K562 (cell line): Measurements from ENCODE around the gene MAST1. TPM values are rescaled to one million over a fixed set of nuclear protein-coding genes. Genes with fewer than 3 reads are reported as not detected.

Source experiments
- E2F3 ChIP-seq: fragments of 250-450 bp; sonication (Bioruptor Pico); IDR thresholded peaks from 2 replicates; pipeline ENCODE4 v1.4.0; 2020; ENCODE audit warnings: mild to moderate bottlenecking
- ELF4 ChIP-seq: fragments of 450-650 bp; formaldehyde crosslinking; IDR thresholded peaks from 2 replicates; pipeline ENCODE4 v1.4.0; 2022; ENCODE audit warnings: missing genetic modification characterization
- JUND ChIP-seq, 2 experiments: IDR thresholded peaks; 2 replicates in 1 of 2; 3 replicates in 1 of 2; pipeline ENCODE4 v1.6.1; 2011; ENCODE audit warnings: borderline replicate concordance in 2 of 2, low read depth in 2 of 2, low read length in 2 of 2, improper control_type of control experiment in 1 of 2, missing biosample characterization in 1 of 2, missing genetic modification characterization in 1 of 2, missing genetic modification reagents in 1 of 2
- MEF2D ChIP-seq: conservative IDR thresholded peaks from 2 replicates; pipeline ENCODE4 v1.6.1; 2016; ENCODE audit warnings: low read depth, missing genetic modification characterization, missing compliant biosample characterization
- NR2C1 ChIP-seq, 2 experiments: fragments of 450-650 bp; IDR thresholded peaks; 2 replicates each; pipeline ENCODE4 v1.6.1; 2017; ENCODE audit warnings: mild to moderate bottlenecking in 2 of 2, antibody characterized with exemption in 1 of 2, inconsistent platforms in 1 of 2, missing compliant biosample characterization in 1 of 2, missing genetic modification characterization in 1 of 2
- NR4A1 ChIP-seq, 2 experiments: fragments of 250-450 bp in 1 of 2; fragments of 450-650 bp in 1 of 2; sonication (Bioruptor Pico) in 1 of 2; IDR thresholded peaks; 2 replicates each; pipeline versions ENCODE4 v1.4.0 to v1.6.1; 2016 to 2020; ENCODE audit warnings: mild to moderate bottlenecking in 2 of 2, missing compliant biosample characterization in 1 of 2, missing genetic modification characterization in 1 of 2, moderate library complexity in 1 of 2
- PHTF2 ChIP-seq: fragments of 250-450 bp; sonication (Bioruptor Pico); IDR thresholded peaks from 2 replicates; pipeline ENCODE4 v1.5.0; 2021; ENCODE audit warnings: mild to moderate bottlenecking
- RBBP5 ChIP-seq: fragments of 200-600 bp; sonication (generic); IDR thresholded peaks from 2 replicates; pipeline ENCODE4 v1.6.1; 2012; ENCODE audit warnings: borderline replicate concordance, mild to moderate bottlenecking, low read length, control low read depth, inconsistent platforms; ENCODE audit not compliant: insufficient read depth, poor library complexity, severe bottlenecking
- SLC30A9 ChIP-seq: fragments of 250-450 bp; sonication (Bioruptor Pico); IDR thresholded peaks from 2 replicates; pipeline ENCODE4 v1.8.0; 2022; ENCODE audit warnings: mild to moderate bottlenecking, moderate library complexity
- TCFL5 ChIP-seq: fragments of 250-450 bp; sonication (Bioruptor Pico); conservative IDR thresholded peaks from 2 replicates; pipeline ENCODE4 v1.6.1; 2021; ENCODE audit warnings: mild to moderate bottlenecking, moderate library complexity, matching md5 sums
- TEAD1 ChIP-seq, 2 experiments: fragments of 450-650 bp in 1 of 2; sonication (generic) in 1 of 2; formaldehyde crosslinking; IDR thresholded peaks; 2 replicates each; pipeline versions ENCODE4 v1.4.0 to v1.8.0; 2020 to 2022; ENCODE audit warnings: mild to moderate bottlenecking in 2 of 2, missing genetic modification reagents in 1 of 2
- ZBTB17 ChIP-seq: fragments of 450-650 bp; formaldehyde crosslinking; IDR thresholded peaks from 2 replicates; pipeline ENCODE4 v1.4.0; 2020; ENCODE audit warnings: mild to moderate bottlenecking
- ZNF354B ChIP-seq: fragments of 250-450 bp; sonication (Bioruptor Pico); IDR thresholded peaks from 2 replicates; pipeline ENCODE4 v1.4.0; 2020
- ZNF445 ChIP-seq: fragments of 250-450 bp; sonication (Bioruptor Pico); IDR thresholded peaks from 2 replicates; pipeline ENCODE4 v1.4.0; 2020; ENCODE audit warnings: low read depth, mild to moderate bottlenecking, moderate library complexity
- ZNF561 ChIP-seq: fragments of 450-650 bp; formaldehyde crosslinking; conservative IDR thresholded peaks from 2 replicates; pipeline ENCODE4 v1.4.0; 2020; ENCODE audit warnings: mild to moderate bottlenecking, moderate library complexity
- ZNF764 ChIP-seq: fragments of 250-450 bp; sonication (Bioruptor Pico); IDR thresholded peaks from 2 replicates; pipeline ENCODE4 v1.4.0; 2020; ENCODE audit warnings: low read depth, mild to moderate bottlenecking, moderate library complexity
- polyA plus RNA-seq, 8 experiments: library from polyadenylated mRNA; depleted of rRNA in 4 of 8; stranded (reverse) in 5 of 8; unstranded in 3 of 8; fragments of >200 nt; fragmentation: Nextera tagmentation in 2 of 8; fragmentation: Illumina TruSeq in 1 of 8; extraction: Ambion mirVana in 2 of 8; extraction: Trizol in 1 of 8; gene quantifications; 2 replicates each; pipeline versions ENCODE4 v1.2.1 to v1.2.3, GENCODE V29; 2011 to 2014; ENCODE audit warnings: inconsistent platforms in 1 of 8, missing spikeins in 1 of 8
- total RNA-seq, 7 experiments: library from RNA; depleted of rRNA in 6 of 7; stranded (reverse); fragments of >200 nt in 6 of 7; fragmentation: Illumina TruSeq in 2 of 7; extraction: Trizol in 2 of 7; gene quantifications; 2 replicates each; pipeline versions ENCODE4 v1.2.1 to v1.2.3, GENCODE V29; 2011 to 2021; ENCODE audit warnings: low replicate concordance in 1 of 7
- TF ChIP-seq, protein P1 (sequence below): fragments of 450-650 bp; formaldehyde crosslinking; IDR thresholded peaks from 2 replicates; pipeline ENCODE4 v1.4.0; 2020; ENCODE audit warnings: mild to moderate bottlenecking
- TF ChIP-seq, protein P2 (sequence below): fragments of 250-450 bp; sonication (Bioruptor Pico); IDR thresholded peaks from 2 replicates; pipeline ENCODE4 v1.4.0; 2020
- TF ChIP-seq, protein P3 (sequence below), 3 experiments: fragments of 200-800 bp in 1 of 3; sonication (Bioruptor generic) in 1 of 3; sonication (generic) in 1 of 3; formaldehyde crosslinking in 1 of 3; IDR thresholded peaks; 2 replicates each; pipeline versions ENCODE4 v1.6.1 to v1.8.0; 2016 to 2022; ENCODE audit warnings: mild to moderate bottlenecking in 2 of 3, missing compliant biosample characterization in 2 of 3, missing genetic modification characterization in 2 of 3, missing genetic modification reagents in 1 of 3

MAST1 gene
- total and polyA plus RNA-seq, 9 of the 15 experiments (the other 6 are each of a cell fraction or from before 2014, with no cell fraction given), result 0.48 to 10.3 (median 3.9) TPM

DNA sequence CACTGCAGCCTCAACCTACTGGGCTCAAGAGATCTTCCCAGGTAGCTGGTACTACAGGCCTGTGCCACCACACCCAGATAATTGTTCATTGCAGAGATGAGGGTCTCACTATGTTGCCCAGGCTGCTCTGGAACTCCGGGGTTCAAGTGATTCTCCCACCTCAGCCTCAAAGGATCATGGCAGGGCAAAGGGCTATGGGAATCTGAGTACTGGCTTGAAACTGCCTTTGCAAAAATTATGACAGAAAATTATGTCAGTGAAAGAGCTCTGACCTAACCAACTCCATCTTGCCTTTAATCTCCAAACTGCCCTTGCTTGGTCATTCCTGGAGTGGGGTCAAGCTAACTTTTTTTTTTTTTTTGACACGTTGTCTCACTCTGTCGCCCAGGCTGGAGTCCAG is 44.3 kb downstream of the MAST1 start (continued):
- peak; percentile 72; the same call in 1 of the 2 replicates for TF ChIP-seq NR4A1 (CRISPR knock-in tag; IDR thresholded peaks at IDR 0.05)
- TF ChIP-seq NR4A1 (tag; IDR thresholded peaks at IDR 0.05), result peak; percentile 96
- TF ChIP-seq SLC30A9 (CRISPR knock-in tag), result no peak
- TF ChIP-seq TCFL5 (CRISPR knock-in tag), result 0 out of 2 replicates have a peak, but pooled peaks have one; percentile 41
- TF ChIP-seq PHTF2 (CRISPR knock-in tag), result no peak
- TF ChIP-seq ZBTB17 (CRISPR knock-in tag), result peak; percentile 74
- TF ChIP-seq JUND (IDR thresholded peaks at IDR 0.05; ENCODE audit: borderline replicate concordance, low read depth, low read length), result no peak
- 0 out of 3 replicates have a peak, but pooled peaks have one; percentile 34 for TF ChIP-seq JUND (tag; IDR thresholded peaks at IDR 0.05; ENCODE audit: borderline replicate concordance, low read depth, low read length)
- TF ChIP-seq MEF2D (tag), result peak; percentile 82
- TF ChIP-seq ZNF354B, result 0 out of 2 replicates have a peak, but pooled peaks have one; percentile 37
- TF ChIP-seq, protein P1, sequence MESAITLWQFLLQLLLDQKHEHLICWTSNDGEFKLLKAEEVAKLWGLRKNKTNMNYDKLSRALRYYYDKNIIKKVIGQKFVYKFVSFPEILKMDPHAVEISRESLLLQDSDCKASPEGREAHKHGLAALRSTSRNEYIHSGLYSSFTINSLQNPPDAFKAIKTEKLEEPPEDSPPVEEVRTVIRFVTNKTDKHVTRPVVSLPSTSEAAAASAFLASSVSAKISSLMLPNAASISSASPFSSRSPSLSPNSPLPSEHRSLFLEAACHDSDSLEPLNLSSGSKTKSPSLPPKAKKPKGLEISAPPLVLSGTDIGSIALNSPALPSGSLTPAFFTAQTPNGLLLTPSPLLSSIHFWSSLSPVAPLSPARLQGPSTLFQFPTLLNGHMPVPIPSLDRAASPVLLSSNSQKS (CRISPR knock-in tag), result no peak
- TF ChIP-seq ZNF561 (CRISPR knock-in tag), result 0 out of 2 replicates have a peak, but pooled peaks have one; percentile 6
- TF ChIP-seq TEAD1 (CRISPR knock-in tag; IDR thresholded peaks at IDR 0.05), result peak in 1 of 2 experiments; percentile 63; a peak in 1 of 4 replicates
- TF ChIP-seq NR2C1 (IDR thresholded peaks at IDR 0.05), result no peak
- TF ChIP-seq NR2C1 (tag; IDR thresholded peaks at IDR 0.05), result peak; percentile 87
- TF ChIP-seq, protein P2, sequence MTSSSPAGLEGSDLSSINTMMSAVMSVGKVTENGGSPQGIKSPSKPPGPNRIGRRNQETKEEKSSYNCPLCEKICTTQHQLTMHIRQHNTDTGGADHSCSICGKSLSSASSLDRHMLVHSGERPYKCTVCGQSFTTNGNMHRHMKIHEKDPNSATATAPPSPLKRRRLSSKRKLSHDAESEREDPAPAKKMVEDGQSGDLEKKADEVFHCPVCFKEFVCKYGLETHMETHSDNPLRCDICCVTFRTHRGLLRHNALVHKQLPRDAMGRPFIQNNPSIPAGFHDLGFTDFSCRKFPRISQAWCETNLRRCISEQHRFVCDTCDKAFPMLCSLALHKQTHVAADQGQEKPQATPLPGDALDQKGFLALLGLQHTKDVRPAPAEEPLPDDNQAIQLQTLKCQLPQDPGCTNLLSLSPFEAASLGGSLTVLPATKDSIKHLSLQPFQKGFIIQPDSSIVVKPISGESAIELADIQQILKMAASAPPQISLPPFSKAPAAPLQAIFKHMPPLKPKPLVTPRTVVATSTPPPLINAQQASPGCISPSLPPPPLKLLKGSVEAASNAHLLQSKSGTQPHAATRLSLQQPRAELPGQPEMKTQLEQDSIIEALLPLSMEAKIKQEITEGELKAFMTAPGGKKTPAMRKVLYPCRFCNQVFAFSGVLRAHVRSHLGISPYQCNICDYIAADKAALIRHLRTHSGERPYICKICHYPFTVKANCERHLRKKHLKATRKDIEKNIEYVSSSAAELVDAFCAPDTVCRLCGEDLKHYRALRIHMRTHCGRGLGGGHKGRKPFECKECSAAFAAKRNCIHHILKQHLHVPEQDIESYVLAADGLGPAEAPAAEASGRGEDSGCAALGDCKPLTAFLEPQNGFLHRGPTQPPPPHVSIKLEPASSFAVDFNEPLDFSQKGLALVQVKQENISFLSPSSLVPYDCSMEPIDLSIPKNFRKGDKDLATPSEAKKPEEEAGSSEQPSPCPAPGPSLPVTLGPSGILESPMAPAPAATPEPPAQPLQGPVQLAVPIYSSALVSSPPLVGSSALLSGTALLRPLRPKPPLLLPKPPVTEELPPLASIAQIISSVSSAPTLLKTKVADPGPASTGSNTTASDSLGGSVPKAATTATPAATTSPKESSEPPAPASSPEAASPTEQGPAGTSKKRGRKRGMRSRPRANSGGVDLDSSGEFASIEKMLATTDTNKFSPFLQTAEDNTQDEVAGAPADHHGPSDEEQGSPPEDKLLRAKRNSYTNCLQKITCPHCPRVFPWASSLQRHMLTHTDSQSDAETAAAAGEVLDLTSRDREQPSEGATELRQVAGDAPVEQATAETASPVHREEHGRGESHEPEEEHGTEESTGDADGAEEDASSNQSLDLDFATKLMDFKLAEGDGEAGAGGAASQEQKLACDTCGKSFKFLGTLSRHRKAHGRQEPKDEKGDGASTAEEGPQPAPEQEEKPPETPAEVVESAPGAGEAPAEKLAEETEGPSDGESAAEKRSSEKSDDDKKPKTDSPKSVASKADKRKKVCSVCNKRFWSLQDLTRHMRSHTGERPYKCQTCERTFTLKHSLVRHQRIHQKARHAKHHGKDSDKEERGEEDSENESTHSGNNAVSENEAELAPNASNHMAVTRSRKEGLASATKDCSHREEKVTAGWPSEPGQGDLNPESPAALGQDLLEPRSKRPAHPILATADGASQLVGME (CRISPR knock-in tag), result 0 out of 2 replicates have a peak, but pooled peaks have one; percentile 21
- TF ChIP-seq ELF4 (CRISPR knock-in tag), result 0 out of 2 replicates have a peak, but pooled peaks have one; percentile 24
- TF ChIP-seq E2F3 (CRISPR knock-in tag), result peak; percentile 69; the same call in 1 of the 2 replicates
- TF ChIP-seq, protein P3, sequence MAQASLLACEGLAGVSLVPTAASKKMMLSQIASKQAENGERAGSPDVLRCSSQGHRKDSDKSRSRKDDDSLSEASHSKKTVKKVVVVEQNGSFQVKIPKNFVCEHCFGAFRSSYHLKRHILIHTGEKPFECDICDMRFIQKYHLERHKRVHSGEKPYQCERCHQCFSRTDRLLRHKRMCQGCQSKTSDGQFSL (CRISPR knock-in tag; IDR thresholded peaks at IDR 0.05), result no peak
- TF ChIP-seq, protein P3 (tag; IDR thresholded peaks at IDR 0.05), result peak in 1 of 2 experiments; percentile 93; a peak in 2 of 4 replicates
- TF ChIP-seq ZNF764 (CRISPR knock-in tag), result no peak
- peak; percentile 72; the same call in 1 of the 2 replicates for TF ChIP-seq ZNF445 (CRISPR knock-in tag)
- no peak for TF ChIP-seq RBBP5
